ENCODE measurements around the gene FILIP1L. TPM values are rescaled to one million over a fixed set of nuclear protein-coding genes. Genes with fewer than 3 reads are reported as not detected.
"Not testable (repeated sequence)": the region's sequence is repeated elsewhere in the genome, so short reads cannot be mapped to it uniquely, and the experiment has no call there.

Gene FILIP1L
- total RNA-seq, 1 donor from 2014 or later: 111 TPM

DNA sequence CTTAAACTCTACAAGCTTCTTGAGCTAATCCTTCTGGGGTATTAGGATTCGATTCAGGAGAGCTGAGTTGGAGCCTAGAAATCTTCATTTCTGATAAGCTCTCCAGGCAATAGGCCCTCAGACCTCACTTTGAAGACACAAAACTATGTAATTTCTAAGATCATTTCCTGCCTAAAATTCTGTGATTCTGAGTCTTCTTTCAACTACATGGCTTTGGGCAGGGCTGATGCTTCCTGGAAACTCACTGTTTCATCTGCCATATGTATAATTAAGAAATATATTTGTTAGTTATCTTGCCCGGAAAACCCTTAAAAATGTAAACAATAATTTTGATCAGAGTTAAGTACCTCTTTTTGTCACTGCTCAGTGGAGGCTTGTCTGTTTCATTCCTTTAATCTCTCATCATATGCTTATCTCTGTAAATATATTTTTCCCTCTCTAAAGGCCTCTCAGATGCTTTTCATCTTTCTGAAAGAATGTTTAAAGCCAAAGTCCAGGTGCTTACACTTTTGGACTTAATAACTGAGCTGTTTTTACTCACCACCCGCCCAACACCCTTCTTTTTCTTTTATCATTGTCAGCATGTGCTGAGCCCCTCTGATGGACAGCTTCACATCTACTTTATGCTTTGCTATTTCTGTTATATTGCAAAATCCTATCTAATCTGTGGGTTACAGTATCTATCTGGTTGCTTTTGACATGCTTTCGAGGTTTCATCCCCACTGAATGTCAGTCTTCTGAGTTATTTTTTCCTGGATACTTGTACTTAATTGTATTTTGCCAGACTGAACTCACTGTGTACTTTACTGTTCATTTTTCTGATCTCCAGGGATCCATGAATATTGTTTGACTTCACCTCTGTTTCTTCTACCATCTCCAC is 38.2 kb downstream of the FILIP1L start:
- no peak for DNase-seq (ENCODE audit: low read depth)

DNA sequence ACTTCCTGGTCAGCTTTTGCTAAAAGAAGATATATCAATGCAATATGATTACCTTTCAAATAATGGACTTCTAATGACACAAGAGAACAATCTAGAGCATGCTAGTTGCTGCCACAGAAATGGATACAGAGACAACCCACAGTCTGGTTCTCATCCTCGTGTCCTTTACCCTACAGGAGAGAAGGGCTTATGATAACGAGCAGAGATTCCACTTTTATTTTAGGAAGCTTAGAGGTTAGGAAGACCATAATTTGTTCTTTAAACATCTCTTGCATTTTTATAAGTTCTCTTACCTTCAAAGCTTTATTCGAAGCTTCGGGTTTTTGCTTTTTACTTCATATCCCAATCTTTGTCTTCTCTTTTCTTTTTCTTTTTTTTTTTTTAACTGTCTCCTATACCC is 39.1 kb downstream of the FILIP1L start:
- no peak for DNase-seq (ENCODE audit: low read depth)

DNA sequence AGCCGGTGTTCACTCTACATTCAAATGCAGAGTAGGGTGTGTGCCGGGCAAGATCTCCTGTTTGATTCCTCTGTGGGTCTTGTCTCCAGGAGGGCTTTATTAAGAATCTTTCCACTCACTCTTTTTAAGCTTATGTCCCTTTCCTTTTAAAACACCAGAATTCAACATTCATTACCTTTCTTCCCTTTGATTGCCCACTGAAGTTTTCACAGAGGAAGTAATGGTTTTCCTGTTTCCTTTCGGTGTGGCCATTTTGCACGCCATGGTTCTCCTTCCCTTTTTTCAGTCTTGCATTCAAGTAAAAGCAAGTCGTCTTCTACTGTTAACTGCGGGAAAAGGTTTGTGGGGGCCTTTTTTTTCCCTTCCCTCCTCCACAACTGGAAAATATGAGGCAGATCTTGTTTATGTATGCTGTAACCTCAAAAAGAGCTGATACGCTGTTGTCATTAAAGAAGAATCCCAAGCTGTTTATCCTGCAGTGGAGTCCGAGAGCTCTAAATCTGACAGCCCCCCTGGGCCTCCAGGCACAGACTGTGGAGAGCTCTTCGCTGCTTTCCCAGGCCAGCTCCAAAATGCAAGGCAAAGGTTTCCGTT is 40.5 kb downstream of the FILIP1L start:
- DNase-seq (ENCODE audit: low read depth): no peak

DNA sequence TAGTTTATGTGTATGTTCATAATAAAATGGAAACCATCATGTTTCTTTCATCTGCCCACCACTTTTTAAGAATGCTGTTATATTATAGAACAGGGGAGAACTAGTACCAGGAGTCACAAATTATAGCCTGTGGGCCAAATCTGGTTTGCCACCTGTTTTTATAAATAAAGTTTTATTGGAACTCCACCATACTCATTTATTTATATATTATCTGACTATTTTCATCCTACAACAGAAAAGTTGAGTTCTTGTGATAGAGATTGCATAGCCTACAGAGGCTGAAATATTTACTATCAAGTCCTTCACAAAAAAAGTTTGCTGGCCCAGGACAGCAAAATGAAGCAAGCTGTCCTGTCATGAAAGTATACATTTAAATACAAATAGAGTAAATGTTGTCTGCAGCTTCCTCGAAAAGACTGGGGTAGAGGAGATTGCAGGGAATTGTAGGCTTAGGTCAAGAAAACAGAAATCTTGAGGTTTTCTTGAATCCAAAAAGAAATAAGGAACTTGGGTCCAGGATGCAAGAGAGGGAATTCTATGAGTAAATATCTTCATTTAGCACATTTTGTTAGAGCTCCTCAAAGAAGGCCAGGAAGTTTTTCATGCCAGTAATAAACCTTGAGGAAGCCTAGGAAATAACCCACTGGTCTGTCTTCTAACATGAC is 41.1 kb downstream of the FILIP1L start:
- no peak for DNase-seq (ENCODE audit: low read depth)

DNA sequence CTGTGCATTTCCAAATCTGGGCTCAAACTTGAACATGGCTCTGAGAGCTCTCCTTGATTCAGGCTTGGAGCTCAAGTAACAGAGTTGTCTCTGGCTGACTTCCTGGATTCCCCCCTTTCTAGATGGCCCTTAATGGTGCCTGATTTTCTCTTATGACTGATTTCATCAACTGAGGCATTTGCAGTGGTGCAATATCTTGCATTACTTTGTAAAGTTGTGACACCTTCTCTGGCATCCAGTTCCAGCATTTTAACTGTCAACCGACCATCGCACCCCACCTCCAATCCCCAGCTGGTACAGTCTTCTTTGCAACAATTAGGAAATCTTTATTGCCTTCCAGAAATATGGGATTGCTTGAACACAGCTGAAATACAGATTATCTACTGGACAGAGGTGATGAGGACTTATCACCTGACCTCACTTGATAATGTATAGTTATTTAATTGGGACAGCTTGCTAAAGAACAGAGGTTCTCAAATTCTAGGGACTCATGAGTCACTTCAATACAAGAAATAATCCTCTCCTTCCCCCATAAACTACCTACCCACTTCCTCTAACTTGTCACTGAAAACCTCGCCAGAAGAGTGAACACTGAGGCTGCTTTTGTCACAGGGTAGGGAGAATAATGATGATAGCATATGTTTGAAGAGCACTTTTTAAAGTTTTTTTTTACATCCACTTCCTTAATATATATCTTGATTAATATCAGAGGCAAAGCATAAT is 41.8 kb downstream of the FILIP1L start:
- no peak for DNase-seq (ENCODE audit: low read depth)

DNA sequence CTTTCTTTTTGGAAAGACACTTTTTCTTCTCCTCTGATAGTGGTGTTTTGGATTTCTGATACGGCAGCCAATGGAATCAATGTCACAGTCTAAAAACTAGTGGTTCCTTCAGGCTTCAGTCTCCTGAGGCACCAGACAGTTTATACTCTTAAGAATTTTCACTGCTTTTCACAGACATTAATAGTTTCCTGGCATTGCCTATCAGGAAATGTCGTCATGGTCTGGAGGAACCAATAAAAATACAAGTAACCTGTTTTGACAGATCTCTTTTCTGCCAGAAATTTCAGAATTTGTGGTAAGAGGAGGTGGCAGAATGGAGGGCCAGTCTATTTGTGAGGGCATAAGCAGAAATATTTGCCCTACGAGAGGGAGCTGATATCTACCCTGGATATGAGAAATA is 44.8 kb downstream of the FILIP1L start:
- DNase-seq (ENCODE audit: low read depth): no peak

DNA sequence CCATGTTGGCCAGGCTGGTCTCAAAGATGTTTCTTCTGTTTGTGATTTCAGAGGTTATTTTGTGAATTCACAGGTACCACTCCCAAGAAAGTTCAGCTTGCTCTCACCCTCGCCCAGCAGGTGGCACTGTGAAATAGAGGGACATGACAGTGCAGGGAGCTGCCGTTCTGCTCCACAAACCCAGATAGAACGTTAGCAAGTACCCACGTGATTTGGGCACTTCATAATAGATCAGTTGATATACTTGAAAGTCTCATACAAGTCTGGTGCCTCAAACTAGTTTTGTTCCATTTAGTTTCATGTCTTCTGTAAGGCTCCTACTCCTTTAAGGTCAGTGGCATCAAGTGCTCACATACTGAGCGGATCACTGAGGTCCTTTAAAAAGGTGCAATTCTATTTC is 45.5 kb downstream of the FILIP1L start:
- DNase-seq (ENCODE audit: low read depth): peak; percentile 74

DNA sequence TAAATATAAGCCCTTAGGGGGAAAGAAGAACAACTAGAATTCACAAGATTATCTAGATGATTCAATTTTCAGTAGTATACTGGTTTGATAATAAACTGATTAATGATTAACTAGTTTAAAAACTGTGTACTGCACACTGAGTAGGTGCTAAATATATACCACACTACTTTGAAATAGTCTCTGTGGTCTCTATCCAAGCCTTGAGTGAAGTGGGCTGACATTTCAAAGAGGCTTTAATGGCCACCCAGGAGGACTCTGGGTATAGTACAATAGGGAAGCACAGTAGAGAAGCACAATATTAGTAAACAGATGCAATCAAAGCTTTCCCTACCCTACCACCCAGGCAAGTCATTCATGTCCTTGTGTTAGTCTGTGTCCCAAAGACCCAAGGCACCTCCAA is 46.7 kb downstream of the FILIP1L start:
- DNase-seq (ENCODE audit: low read depth): no peak

DNA sequence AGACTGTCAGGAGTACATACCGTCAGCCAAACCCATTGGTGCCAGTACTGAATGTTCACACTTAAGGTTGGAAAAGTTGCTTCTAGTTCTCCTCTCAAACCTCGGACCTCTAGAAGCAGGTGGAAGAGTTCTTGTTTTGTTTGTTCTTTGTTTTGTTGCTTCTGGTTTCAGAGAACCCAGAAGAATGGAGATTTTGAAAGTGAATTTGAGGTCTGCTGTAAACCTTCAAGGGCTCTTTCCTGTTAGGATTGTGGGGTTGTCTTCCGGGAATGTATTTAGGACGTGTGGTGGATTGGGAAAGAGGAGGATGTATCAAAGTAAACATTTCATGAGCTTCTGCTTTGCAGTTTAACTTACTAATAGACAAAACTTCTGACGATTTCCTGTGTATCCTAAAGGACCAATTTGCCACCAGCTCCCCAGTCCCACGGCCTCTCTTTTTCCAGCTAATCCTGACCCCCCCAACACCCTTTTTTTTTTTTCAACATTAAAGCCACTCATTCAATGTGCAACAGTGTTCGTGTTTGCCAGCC is 50.3 kb downstream of the FILIP1L start:
- DNase-seq (ENCODE audit: low read depth): no peak

DNA sequence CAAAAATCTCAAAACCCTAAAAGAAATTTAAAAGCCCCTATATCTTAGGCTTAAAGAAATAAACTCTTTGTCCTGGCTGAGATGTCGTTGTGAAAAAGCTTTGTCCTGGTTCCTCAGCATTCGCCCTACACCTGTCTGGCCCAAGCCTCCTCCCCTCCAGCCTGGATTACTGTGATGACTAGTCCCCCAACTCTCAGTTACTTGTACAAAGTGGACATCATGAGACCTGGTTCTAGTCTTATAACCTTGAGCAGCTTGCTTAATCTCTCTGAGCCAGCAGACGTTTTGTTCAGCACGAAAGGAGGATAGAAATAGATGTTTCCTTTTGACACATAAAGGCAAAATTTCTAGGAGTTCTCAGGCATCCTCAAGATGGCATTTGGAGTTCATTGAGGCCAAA is 51.6 kb downstream of the FILIP1L start:
- DNase-seq (ENCODE audit: low read depth): no peak

DNA sequence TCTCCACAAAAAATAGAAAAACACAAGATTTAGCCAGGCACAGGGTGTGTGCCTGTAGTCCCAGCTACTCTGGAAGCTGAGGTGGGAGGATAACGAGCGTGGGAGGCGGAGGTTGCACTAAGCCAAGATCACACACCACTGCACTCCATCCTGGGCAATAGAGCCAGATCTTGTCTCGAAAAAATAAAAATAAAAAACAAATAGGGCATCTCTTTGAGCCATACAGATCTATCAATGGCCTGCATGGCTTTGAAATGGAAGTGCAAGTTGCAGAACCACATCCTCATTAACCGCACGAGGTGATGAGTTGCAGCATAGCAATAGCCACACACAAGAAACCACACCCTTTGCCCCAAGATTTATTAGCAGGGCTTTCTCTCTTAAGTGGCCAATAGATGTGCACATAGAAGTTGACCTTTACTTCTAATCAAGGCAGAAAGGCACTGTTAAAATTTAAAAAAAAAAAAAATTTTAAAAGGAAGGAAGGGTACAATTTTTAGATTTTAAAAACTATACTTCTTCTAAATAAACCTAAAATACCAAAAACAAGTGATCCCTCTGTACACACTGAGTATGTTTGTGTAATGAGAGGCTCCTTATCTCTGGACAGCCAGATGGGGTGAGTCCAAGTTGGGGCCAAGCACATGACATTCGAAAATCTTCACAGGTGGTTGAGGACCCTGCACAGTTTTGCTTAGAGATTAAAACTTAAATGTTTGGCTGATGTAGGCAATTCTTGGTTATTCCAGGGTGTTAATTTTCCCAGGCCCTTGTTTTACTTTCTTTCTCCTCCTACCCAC is 53.4 kb downstream of the FILIP1L start:
- no peak for DNase-seq (ENCODE audit: low read depth)

DNA sequence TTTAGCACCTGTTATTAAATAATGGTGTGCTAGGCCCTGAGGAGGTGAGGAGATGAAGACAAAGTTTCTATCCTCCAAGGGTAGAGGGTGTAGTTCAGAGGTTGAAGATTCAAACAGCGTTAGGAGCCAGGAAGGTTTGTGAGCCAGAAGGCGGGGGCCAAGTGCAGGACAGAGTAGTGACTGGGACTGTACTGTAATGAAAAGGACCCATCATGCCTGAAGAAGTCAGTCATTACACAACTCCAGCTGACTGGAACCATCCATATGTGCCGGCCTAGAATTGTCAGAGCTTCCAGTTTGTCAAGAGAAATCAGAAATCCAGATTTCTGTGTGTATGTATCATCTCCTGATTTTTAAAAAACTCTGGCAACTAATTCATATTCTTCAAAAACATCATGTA is 54.8 kb downstream of the FILIP1L start:
- no peak for DNase-seq (ENCODE audit: low read depth)

DNA sequence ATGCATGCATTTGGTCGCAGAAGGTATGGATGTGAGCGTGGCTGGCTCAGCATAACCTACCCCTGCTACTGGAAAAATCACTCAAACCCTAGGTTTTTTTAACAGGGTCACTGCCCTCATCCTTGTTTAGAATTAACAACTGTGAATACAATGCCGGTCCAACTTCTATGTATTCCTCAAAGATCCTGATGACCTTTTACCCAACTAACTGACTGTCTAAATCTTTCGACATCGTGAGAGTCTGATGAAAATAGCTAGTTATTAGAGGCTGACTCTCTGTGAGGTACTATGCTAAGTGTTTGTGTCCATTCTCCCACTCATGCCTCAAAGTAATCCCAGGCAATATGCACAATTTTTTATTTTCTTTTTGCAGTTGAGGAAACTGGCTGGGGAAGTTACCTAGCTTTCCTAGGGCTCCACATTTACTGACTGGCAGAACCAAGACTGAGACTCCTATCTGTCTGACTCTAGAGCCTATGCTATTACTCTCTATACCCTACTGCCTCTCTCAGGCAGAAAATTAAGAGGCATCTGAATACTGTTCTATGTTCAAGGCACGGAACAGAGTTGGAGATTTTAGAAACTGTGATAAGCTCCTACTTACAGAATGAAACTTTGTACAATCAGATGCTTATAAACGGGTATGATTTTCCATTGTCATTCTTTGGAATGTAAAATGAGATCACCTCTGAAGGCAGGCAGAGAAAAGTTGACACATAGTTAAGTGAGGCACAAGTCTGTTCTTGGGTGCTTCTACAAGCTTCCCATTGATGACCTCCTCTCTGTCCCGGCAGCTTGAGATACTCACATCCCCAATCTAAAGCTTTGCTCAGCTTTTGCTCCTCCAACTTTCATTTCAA is 56.4 kb downstream of the FILIP1L start:
- DNase-seq (ENCODE audit: low read depth): no peak

DNA sequence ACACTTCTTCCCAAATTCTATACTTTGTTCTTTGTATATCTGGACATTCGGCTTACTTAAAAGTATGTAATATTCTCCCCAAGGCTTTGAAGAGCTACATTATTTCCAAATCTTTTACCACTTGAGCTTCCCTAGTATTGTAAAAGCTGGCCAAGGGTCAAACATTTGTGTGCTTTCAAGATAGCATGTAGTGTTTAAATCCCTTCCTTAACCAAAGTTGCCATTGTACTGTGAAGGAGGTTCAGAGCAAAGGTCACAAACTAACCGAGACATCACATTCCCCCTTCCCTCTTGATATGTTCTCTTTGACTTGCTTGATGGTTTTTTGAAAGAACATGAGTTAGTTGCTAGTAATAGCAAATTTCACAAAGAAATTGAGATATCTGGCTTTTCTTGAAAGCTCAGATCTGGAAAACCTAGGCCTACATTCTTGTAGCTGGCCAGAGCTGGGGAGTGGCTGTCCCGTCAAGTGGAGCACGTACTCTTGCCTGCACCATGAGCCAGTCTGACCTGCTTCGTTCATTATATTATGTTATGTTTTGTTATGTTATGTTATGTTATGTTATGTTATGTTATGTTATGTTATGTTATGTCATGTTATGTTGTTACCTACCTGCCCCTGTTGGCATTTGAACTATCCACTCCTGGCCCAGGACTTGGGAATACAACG is 60.2 kb downstream of the FILIP1L start:
- no peak for DNase-seq (ENCODE audit: low read depth)

DNA sequence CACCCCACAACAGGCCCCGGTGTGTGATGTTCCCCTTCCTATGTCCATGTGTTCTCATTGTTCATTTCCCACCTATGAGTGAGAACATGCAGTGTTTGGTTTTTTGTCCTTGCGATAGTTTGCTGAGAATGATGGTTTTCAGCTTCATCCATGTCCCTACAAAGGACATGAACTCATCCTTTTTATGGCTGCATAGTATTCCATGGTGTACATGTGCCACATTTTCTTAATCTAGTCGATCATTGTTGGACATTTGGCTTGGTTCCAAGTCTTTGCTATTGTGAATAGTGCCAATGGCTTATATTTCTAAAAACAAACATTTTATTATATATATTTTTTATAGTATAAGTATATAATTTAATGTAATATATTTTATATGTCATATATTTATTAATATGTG is 62.8 kb downstream of the FILIP1L start:
- not testable (repeated sequence) for DNase-seq (ENCODE audit: low read depth)

DNA sequence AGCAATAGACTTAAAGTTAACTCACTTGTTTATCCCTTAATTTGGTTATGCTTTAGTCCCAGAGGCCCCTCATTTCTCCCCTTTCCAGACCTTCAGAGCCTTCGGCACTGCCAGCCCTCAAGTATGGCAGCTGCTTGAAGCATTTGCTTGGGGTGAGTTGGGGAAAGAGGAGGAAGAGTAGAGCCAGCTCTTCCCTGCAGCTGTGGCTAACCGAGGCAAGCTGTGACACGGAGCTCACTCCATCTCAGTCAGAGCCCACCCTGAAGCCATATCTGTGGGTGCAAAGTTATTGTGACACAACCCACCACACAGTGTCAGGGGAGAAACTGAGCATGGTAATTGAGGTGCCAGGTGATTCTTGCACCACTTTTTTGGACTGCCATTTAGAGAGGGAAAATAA is 66.1 kb downstream of the FILIP1L start:
- no peak for DNase-seq (ENCODE audit: low read depth)

DNA sequence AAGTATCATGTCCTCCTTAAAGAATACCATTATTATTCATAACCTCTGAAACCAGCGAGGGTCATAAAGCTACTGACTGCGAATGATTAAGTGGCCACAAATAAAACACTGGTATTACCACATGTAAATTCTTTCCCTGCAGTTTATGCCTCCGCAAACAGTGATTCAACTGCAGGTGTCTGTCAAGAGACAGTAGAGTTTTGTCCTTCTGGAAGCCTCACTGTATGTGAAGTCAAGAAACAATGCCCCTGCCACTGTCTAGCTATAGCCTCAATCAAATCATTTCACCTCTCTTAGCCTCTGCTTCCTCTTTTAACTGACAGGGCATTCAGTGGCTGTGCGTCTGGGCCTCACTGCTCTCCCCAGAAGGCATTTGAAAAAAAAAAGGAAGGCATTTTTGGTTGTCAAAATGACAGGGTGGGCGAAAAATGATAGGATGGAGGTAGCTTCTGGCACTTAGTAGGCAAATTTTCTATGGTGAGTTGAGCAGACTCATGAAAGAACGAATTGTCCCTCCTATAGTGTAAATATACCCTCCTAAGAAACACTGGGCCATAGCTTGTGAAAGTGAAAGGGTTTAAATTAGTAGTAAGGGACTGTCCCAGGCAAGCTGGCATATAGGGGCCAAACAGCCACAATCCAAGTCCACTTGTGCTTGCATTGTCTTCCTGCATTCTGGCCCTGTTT is 66.7 kb downstream of the FILIP1L start:
- DNase-seq (ENCODE audit: low read depth): peak; percentile 86

DNA sequence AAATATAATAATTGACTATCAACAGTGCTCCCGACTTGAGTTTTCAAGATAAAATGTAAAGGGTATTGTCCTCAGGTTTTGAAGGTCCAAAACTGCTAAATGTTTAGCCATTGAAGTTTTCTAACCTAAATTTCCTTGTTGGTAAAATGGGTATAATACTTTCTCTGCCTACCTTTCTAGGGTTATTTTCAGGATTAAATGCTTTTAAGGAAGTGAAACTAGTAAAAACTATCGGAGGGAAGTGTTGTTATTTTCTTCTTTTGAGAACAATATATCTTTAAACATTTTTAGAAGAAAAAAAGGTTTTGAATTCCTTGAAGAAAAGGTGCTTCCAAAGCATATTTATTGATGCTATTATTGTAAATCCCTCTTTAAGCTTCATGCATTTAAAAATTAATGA is 67.3 kb downstream of the FILIP1L start:
- DNase-seq (ENCODE audit: low read depth): no peak

DNA sequence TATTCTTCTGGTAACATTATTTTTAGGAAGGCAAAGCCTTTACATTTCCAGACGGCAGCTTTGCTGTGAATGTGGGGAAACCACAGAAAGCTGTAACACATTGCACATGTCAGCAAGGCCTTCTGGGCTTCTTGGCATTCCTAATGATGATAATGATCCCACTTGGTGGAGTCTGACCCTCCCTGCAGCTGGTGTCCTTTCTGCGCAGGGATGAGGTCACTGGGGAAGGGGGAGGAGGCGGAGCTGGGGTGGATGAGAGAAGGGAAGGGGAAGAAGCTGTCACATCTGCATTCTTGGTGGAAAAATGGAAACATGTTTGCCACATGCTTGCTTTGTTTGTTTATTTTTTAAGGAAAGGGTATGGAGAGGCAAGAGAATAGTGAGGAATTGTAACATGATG is 68.6 kb downstream of the FILIP1L start:
- no peak for DNase-seq (ENCODE audit: low read depth)
